Panc1 (cell line): ENCODE results near the gene S100PBP. TPM values are rescaled to one million over a fixed set of nuclear protein-coding genes. Genes with fewer than 3 reads are reported as not detected.

ENCODE experiments used
- ATAC-seq: fragments of 200-7000 bp; cut with Tn5 transposase; 2 replicates; pipeline ENCODE4 v1.9.1; 2020; ENCODE audit warnings: mild to moderate bottlenecking, moderate library complexity
- BruUV-seq: library from RNA; stranded (reverse); fragments of 400-500 nt; replicated peaks from 2 replicates; lab custom pipeline; 2021; lab: Mats Ljungman, UMichigan
- CTCF ChIA-PET: fragments of 300-600 bp; sonication (Branson Sonifier 250); formaldehyde crosslinking; loops from one replicate; lab custom pipeline; 2022; ENCODE audit warnings: antibody characterized with exemption; lab: Charles Lee
- POLR2A ChIA-PET: fragments of 300-600 bp; sonication (Branson Sonifier 250); formaldehyde crosslinking; loops from one replicate; lab custom pipeline; 2022; ENCODE audit warnings: antibody characterized with exemption; lab: Charles Lee
- DNase-seq: peaks from one replicate; pipeline ENCODE4 v3.0.0-alpha.2; 2010; ENCODE audit warnings: low read depth, low spot score
- H3K27ac ChIP-seq: 2 replicates; pipeline ENCODE4 v1.5.1; 2011; ENCODE audit warnings: mild to moderate bottlenecking, low read length, inconsistent platforms
- H3K27me3 ChIP-seq: fragments of 200-500 bp; sonication (Bioruptor generic); 2 replicates; pipeline ENCODE4 v1.6.0; 2014; ENCODE audit warnings: low read length, inconsistent platforms; ENCODE audit not compliant: control insufficient read depth, insufficient read depth
- H3K36me3 ChIP-seq: fragments of 200-500 bp; sonication (Bioruptor generic); 2 replicates; pipeline ENCODE4 v1.5.1; 2014; ENCODE audit warnings: inconsistent platforms, mild to moderate bottlenecking, low read length, moderate library complexity; ENCODE audit not compliant: control insufficient read depth, insufficient read depth
- H3K4me1 ChIP-seq: 2 replicates; pipeline ENCODE4 v1.5.1; 2011; ENCODE audit warnings: inconsistent platforms, mild to moderate bottlenecking, low read length, moderate library complexity; ENCODE audit not compliant: control insufficient read depth, insufficient read depth
- H3K4me3 ChIP-seq, 2 experiments: 2 replicates each; pipeline ENCODE4 v1.5.1; 2011 to 2012; ENCODE audit warnings: low read depth in 2 of 2, low read length in 2 of 2, mild to moderate bottlenecking in 2 of 2, inconsistent platforms in 1 of 2, moderate library complexity in 1 of 2
- H3K9me3 ChIP-seq: fragments of 200-500 bp; sonication (Bioruptor generic); 2 replicates; pipeline ENCODE4 v1.5.1; 2014; ENCODE audit warnings: low read depth, mild to moderate bottlenecking, inconsistent platforms, low read length, moderate library complexity; ENCODE audit not compliant: control insufficient read depth, insufficient read depth
- POLR2AphosphoS5 ChIP-seq: IDR thresholded peaks from 2 replicates; pipeline ENCODE4 v1.6.1; 2012; ENCODE audit warnings: mild to moderate bottlenecking, low read depth, low read length, moderate library complexity
- SIN3A ChIP-seq: IDR thresholded peaks from 2 replicates; pipeline ENCODE4 v1.6.1; 2012; ENCODE audit warnings: low read depth, mild to moderate bottlenecking, low read length, moderate library complexity, borderline replicate concordance; ENCODE audit not compliant: insufficient read depth
- TCF7L2 ChIP-seq: IDR thresholded peaks from 2 replicates; pipeline ENCODE4 v1.6.1; 2011; ENCODE audit warnings: mild to moderate bottlenecking, low read depth, low read length, inconsistent platforms
- in situ Hi-C: cut with HindIII; loops from 2 replicates; pipeline ENCODE4 v1.10.0; 2016; ENCODE audit warnings: low sequenced_read_pairs, low pct_unique_long_range_greater_than_20kb
- intact Hi-C: fragments of 100-400 bp; cut with micrococcal nuclease; formaldehyde crosslinking; loops from one replicate; pipeline ENCODE4 v1.10.0; 2022; ENCODE audit not compliant: unreplicated experiment
- total RNA-seq: library from RNA; stranded (reverse); gene quantifications from one replicate; pipeline ENCODE4 v1.2.1, GENCODE V29; 2021; ENCODE audit not compliant: unreplicated experiment
- TF ChIP-seq, protein P1 (sequence below), 2 experiments: IDR thresholded peaks; 2 replicates each; pipeline ENCODE4 v1.6.1; 2011 to 2012; ENCODE audit warnings: low read depth in 2 of 2, control low read depth in 1 of 2, low read length in 1 of 2, mild to moderate bottlenecking in 1 of 2, moderate library complexity in 1 of 2; ENCODE audit not compliant: insufficient read depth in 1 of 2
- TF ChIP-seq, protein P2 (sequence below): fragments of 450-650 bp; IDR thresholded peaks from 2 replicates; pipeline ENCODE4 v1.5.1; 2017; ENCODE audit warnings: mild to moderate bottlenecking

S100PBP gene
- total RNA-seq, 1 experiment from 2014 or later = 55.4 TPM

DNA sequence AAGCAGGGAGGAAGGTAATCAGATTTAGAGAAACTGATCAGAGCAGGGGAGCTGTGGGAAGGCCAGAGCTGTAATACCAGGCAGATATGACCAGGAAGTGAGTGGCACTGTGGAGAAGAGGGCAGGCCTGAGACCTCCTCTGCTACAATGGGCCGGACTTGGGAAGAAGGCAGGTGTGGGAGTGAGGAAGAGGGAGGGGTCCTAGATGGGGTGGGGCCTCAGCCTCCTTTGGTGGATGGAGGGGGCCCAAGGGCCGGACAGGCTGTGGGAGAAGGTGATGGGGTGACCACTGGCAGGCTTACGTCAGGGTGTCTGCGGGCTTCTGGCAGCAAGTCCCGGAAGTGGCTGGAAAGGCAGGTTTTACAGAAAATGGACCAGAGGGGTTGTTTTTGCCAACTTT lies 63.8 kb downstream of the S100PBP start:
- DNase-seq = no peak
- H3K36me3 ChIP-seq = no peaks in the 10 kb centered on the region
- peaks cover 11% of the 10 kb centered on the region for H3K4me1 ChIP-seq
- no peak overlapping the region for H3K27ac ChIP-seq
- ChIA-PET POLR2A (no interaction called here), CTCF (interaction anchor here (0.7 to 0.8 kb wide), 2 partner anchors 11 to 16 kb away, joined by 3 read pairs; no protein-coding TSS in a partner anchor)
- H3K9me3 ChIP-seq = no peaks in the 10 kb centered on the region
- no peak for ATAC-seq
- TF ChIP-seq POLR2AphosphoS5 (no peak), TCF7L2 (no peak), SIN3A (no peak)
- TF ChIP-seq, protein P1, sequence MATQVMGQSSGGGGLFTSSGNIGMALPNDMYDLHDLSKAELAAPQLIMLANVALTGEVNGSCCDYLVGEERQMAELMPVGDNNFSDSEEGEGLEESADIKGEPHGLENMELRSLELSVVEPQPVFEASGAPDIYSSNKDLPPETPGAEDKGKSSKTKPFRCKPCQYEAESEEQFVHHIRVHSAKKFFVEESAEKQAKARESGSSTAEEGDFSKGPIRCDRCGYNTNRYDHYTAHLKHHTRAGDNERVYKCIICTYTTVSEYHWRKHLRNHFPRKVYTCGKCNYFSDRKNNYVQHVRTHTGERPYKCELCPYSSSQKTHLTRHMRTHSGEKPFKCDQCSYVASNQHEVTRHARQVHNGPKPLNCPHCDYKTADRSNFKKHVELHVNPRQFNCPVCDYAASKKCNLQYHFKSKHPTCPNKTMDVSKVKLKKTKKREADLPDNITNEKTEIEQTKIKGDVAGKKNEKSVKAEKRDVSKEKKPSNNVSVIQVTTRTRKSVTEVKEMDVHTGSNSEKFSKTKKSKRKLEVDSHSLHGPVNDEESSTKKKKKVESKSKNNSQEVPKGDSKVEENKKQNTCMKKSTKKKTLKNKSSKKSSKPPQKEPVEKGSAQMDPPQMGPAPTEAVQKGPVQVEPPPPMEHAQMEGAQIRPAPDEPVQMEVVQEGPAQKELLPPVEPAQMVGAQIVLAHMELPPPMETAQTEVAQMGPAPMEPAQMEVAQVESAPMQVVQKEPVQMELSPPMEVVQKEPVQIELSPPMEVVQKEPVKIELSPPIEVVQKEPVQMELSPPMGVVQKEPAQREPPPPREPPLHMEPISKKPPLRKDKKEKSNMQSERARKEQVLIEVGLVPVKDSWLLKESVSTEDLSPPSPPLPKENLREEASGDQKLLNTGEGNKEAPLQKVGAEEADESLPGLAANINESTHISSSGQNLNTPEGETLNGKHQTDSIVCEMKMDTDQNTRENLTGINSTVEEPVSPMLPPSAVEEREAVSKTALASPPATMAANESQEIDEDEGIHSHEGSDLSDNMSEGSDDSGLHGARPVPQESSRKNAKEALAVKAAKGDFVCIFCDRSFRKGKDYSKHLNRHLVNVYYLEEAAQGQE (IDR thresholded peaks at IDR 0.05; ENCODE audit: insufficient read depth in 1 of 2, low read depth in 2 of 2, low read length in 1 of 2) = no peak
- TF ChIP-seq, protein P2, sequence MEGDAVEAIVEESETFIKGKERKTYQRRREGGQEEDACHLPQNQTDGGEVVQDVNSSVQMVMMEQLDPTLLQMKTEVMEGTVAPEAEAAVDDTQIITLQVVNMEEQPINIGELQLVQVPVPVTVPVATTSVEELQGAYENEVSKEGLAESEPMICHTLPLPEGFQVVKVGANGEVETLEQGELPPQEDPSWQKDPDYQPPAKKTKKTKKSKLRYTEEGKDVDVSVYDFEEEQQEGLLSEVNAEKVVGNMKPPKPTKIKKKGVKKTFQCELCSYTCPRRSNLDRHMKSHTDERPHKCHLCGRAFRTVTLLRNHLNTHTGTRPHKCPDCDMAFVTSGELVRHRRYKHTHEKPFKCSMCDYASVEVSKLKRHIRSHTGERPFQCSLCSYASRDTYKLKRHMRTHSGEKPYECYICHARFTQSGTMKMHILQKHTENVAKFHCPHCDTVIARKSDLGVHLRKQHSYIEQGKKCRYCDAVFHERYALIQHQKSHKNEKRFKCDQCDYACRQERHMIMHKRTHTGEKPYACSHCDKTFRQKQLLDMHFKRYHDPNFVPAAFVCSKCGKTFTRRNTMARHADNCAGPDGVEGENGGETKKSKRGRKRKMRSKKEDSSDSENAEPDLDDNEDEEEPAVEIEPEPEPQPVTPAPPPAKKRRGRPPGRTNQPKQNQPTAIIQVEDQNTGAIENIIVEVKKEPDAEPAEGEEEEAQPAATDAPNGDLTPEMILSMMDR = no peak
- H3K27me3 ChIP-seq = no peaks in the 10 kb centered on the region
- in situ Hi-C loops (no loop called here), intact Hi-C loops (no loop called here)
- BruUV-seq = no TSS peak
- no peak overlapping the region for H3K4me3 ChIP-seq

DNA sequence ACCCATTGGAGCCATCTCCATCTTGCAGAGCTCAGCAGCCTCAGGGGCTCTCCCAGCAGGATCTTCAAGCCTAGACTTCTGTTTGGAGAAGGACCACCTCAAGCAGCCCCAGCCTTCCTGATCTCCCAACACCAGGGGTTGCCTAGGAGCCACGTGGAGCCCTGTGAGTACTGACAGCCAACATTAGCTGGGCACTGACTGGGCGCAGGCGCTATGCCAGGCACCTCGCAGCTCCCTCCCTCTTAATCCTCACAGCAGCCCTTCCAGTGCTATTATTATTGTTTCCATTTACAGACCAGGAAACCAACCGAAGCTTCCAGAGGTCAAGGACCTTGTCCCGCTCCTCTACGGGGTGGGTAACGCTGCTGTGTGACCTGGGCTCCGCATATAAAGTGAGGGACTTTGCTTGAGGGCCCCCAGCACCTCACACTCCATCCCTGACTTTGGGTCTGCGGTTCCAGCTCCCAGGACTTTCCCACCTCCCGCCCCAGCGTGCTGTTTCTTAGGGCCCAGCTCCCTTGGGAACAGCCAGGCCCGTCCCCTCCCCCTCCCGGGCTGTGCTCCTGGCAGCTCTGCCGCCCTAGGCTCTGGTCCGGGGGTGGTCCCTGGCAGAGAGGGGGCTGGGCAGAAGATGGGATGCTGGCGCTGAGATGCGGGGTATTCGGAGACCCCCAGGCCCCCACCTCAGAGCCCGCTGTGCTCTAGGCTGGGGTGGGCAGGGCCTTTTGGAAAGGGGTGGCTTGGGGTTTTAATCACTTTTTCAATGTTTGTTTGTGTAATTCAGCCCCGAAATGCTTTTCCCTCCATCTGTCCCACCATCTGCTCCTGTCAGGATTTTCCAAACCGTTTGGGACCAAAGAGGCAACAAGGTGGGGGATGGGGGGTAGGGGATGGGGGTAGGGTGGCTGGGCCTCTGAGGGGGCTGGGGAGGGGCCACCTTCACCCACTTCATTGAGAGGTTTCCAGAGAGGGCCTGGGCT lies 64.7 kb downstream of the S100PBP start:
- in situ Hi-C loops = no loop called here

More for the DNA sequence above, 64.7 kb downstream of the S100PBP start:
- Histone ChIP-seq H3K36me3 (no peaks in the 10 kb centered on the region), H3K4me3 (no peak overlapping the region), H3K9me3 (no peaks in the 10 kb centered on the region), H3K4me1 (peaks cover 11% of the 10 kb centered on the region), H3K27me3 (no peaks in the 10 kb centered on the region), H3K27ac (no peak overlapping the region)
- DNase-seq = no peak
- CTCF ChIA-PET = interaction anchor here (0.7 to 0.8 kb wide), 2 partner anchors 10 to 127 kb away, joined by 3 to 4 read pairs; no protein-coding TSS in a partner anchor
- no peak for ATAC-seq
- TF ChIP-seq, protein P2 = no peak
- TF ChIP-seq TCF7L2 (no peak), POLR2AphosphoS5 (no peak), SIN3A (no peak)
- TF ChIP-seq, protein P1 (IDR thresholded peaks at IDR 0.05; ENCODE audit: insufficient read depth in 1 of 2, low read depth in 2 of 2, low read length in 1 of 2) = no peak
- POLR2A ChIA-PET = no interaction called here
- BruUV-seq = no TSS peak
- intact Hi-C loops = no loop called here
